Measurements from ENCODE around the gene SCN1B. TPM values are rescaled to one million over a fixed set of nuclear protein-coding genes. Genes with fewer than 3 reads are reported as not detected.

SCN1B gene
- 12.9 to 20.2 TPM (median 18.8 TPM) in 5 replicates for total RNA-seq (2022; extraction: Qiagen RNA extraction)

GRCh38 chr19:35030257-35031071 lies at the start of gene SCN1B:
Gene SCN1B (plus strand): TSS chr19:35030470. CDS start chr19:35030821, 351 bp downstream.

GRCh38 chr19:34999498-35000337 lies 30.6 kb upstream of the SCN1B start, which contains the start of gene GRAMD1A:
Gene GRAMD1A (plus strand): TSS chr19:35000323. CDS start chr19:35000479, 156 bp downstream.

GRCh38 chr19:35041548-35042055 lies 11.3 kb downstream of the SCN1B start, which contains the start of gene HPN:
Gene HPN (plus strand): TSS chr19:35041721. CDS start chr19:35042507, 786 bp downstream.

Other genes with a start within 250 kb of the SCN1B start
- 4.7 to 6.8 TPM (median 4.9 TPM) in 5 replicates for gene ZNF30, start 103.6 kb upstream of the SCN1B start, total RNA-seq (2022; extraction: Qiagen RNA extraction)
- 1.4 to 2.0 TPM (median 1.6 TPM) in 5 replicates for gene ZNF792, start 66.2 kb upstream of the SCN1B start, total RNA-seq (2022; extraction: Qiagen RNA extraction)
- 142 to 158 TPM (median 147 TPM) in 5 replicates for gene GRAMD1A, start 30.1 kb upstream of the SCN1B start, total RNA-seq (2022; extraction: Qiagen RNA extraction)
- gene HPN, start 11.3 kb downstream of the SCN1B start, total RNA-seq (2022; extraction: Qiagen RNA extraction) = 0.06 to 0.20 TPM (median 0.20 TPM) in 3 of 5 replicates, not detected in the others
- 0.18 to 0.71 TPM (median 0.32 TPM) in 5 replicates for gene FXYD3, start 85.4 kb downstream of the SCN1B start, total RNA-seq (2022; extraction: Qiagen RNA extraction)
- gene LGI4, start 104.6 kb downstream of the SCN1B start, total RNA-seq (2022; extraction: Qiagen RNA extraction) = 0.21 to 0.42 TPM (median 0.26 TPM) in 5 replicates
- 0.32 to 0.59 TPM (median 0.33 TPM) in 3 of 5 replicates, not detected in the others for gene FXYD1, start 108.4 kb downstream of the SCN1B start, total RNA-seq (2022; extraction: Qiagen RNA extraction)
- 0.17 to 0.44 TPM (median 0.25 TPM) in 5 replicates for gene FXYD7, start 112.8 kb downstream of the SCN1B start, total RNA-seq (2022; extraction: Qiagen RNA extraction)
- 175 to 215 TPM (median 202 TPM) in 5 replicates for gene FXYD5, start 124.3 kb downstream of the SCN1B start, total RNA-seq (2022; extraction: Qiagen RNA extraction)
- not detected in 5 replicates for gene FAM187B, start 198.3 kb downstream of the SCN1B start, total RNA-seq (2022; extraction: Qiagen RNA extraction)
- gene LSR, start 218.5 kb downstream of the SCN1B start, total RNA-seq (2022; extraction: Qiagen RNA extraction) = 6.8 to 12.1 TPM (median 10.2 TPM) in 5 replicates
- gene USF2, start 238.5 kb downstream of the SCN1B start, total RNA-seq (2022; extraction: Qiagen RNA extraction) = 120 to 158 TPM (median 149 TPM) in 5 replicates

Measured in A549 treated with Hydrocortisone at 1 μM for 4 hours (cell line).